SU-DHL-6 (cell line): ENCODE measurements around the gene TMEM63B.
"Not testable (repeated sequence)": the region's sequence is repeated elsewhere in the genome, so short reads cannot be mapped to it uniquely, and the experiment has no call there.

Source experiments
- H2AFZ ChIP-seq: fragments of 200-600 bp; sonication (generic); 2 replicates; pipeline ENCODE4 v1.6.1; 2014; ENCODE audit warnings: low read depth, mild to moderate bottlenecking, moderate library complexity, mixed read lengths, antibody characterized with exemption, low read length; ENCODE audit not compliant: severe bottlenecking
- H3F3A ChIP-seq: fragments of 200-600 bp; shearing (Covaris generic); 2 replicates; pipeline ENCODE4 v1.6.0; 2016; ENCODE audit warnings: antibody characterized with exemption, mild to moderate bottlenecking; ENCODE audit not compliant: insufficient read depth
- H3K27ac ChIP-seq: fragments of 200-600 bp; sonication (generic); 2 replicates; pipeline ENCODE4 v1.5.1; 2016; ENCODE audit warnings: low read depth, mild to moderate bottlenecking, low read length, moderate library complexity, mixed read lengths
- H3K27me3 ChIP-seq: fragments of 200-600 bp; sonication (generic), shearing (Covaris generic); 2 replicates; pipeline ENCODE4 v1.6.0; 2014; ENCODE audit warnings: mild to moderate bottlenecking, low read length
- H3K36me3 ChIP-seq: fragments of 200-600 bp; sonication (generic); 2 replicates; pipeline ENCODE4 v1.6.1; 2014; ENCODE audit warnings: mild to moderate bottlenecking, low read length, mixed read lengths
- H3K4me2 ChIP-seq: fragments of 300-600, 200-600 bp; shearing (Covaris generic), sonication (generic); 2 replicates; pipeline ENCODE4 v1.6.0; 2014; ENCODE audit warnings: low read length, low read depth, mild to moderate bottlenecking; ENCODE audit not compliant: poor library complexity, severe bottlenecking
- H3K4me3 ChIP-seq: fragments of 200-600 bp; sonication (generic); 2 replicates; pipeline ENCODE4 v1.5.1; 2014; ENCODE audit warnings: antibody characterized with exemption, low read length, mild to moderate bottlenecking, mixed read lengths; ENCODE audit not compliant: insufficient read depth, poor library complexity, severe bottlenecking
- H3K79me2 ChIP-seq: fragments of 200-600 bp; sonication (generic); 2 replicates; pipeline ENCODE4 v1.6.1; 2014; ENCODE audit warnings: mild to moderate bottlenecking, low read length, moderate library complexity; ENCODE audit not compliant: insufficient read depth
- H3K9ac ChIP-seq: fragments of 200-600 bp; sonication (generic); 2 replicates; pipeline ENCODE4 v1.7.0; 2014; ENCODE audit warnings: mild to moderate bottlenecking, low read length
- H3K9me2 ChIP-seq: fragments of 200-600 bp; sonication (generic); replicated peaks from 2 replicates; pipeline ENCODE4 v1.6.1; 2014; ENCODE audit warnings: low read length; ENCODE audit not compliant: insufficient read depth
- H3K9me3 ChIP-seq: fragments of 200-600 bp; sonication (generic); 2 replicates; pipeline ENCODE4 v1.6.1; 2014; ENCODE audit warnings: low read length, mixed read lengths; ENCODE audit not compliant: insufficient read depth
- H4K20me1 ChIP-seq: fragments of 200-600 bp; sonication (generic); 2 replicates; pipeline ENCODE4 v1.6.1; 2014; ENCODE audit warnings: low read depth, mild to moderate bottlenecking, antibody characterized with exemption, low read length, moderate library complexity, mixed read lengths
- CTCF ChIP-seq: fragments of 200-600 bp; sonication (generic); IDR thresholded peaks from one replicate; pipeline ENCODE4 v1.5.1; 2017; ENCODE audit warnings: antibody characterized with exemption, mild to moderate bottlenecking, low read length, moderate library complexity; ENCODE audit not compliant: insufficient read depth, poor library complexity, severe bottlenecking
- EZH2phosphoT487 ChIP-seq: fragments of 200-600 bp; sonication (generic), shearing (Covaris generic); conservative IDR thresholded peaks from 2 replicates; pipeline ENCODE4 v1.6.1; 2018; ENCODE audit warnings: mild to moderate bottlenecking, antibody characterized with exemption, low read length, moderate library complexity, mixed read lengths

The TMEM63B gene

GRCh38 chr6:44087623-44088022 is 39.7 kb upstream of the TMEM63B start:
- no peaks in the 10 kb centered on the region for H3F3A ChIP-seq
- TF ChIP-seq EZH2phosphoT487 (no peak), CTCF (no peak)
- no peak overlapping the region for H3K4me3 ChIP-seq
- no peaks in the 10 kb centered on the region for H3K27me3 ChIP-seq
- H3K9me2 ChIP-seq = no peaks in the 10 kb centered on the region
- H3K27ac ChIP-seq = no peak overlapping the region
- H3K4me2 ChIP-seq = no peak overlapping the region
- H2AFZ ChIP-seq = no peak overlapping the region
- H4K20me1 ChIP-seq = no peaks in the 10 kb centered on the region
- H3K9ac ChIP-seq = no peak overlapping the region
- H3K79me2 ChIP-seq = no peaks in the 10 kb centered on the region
- no peaks in the 10 kb centered on the region for H3K9me3 ChIP-seq
- H3K36me3 ChIP-seq = no peaks in the 10 kb centered on the region

DNA sequence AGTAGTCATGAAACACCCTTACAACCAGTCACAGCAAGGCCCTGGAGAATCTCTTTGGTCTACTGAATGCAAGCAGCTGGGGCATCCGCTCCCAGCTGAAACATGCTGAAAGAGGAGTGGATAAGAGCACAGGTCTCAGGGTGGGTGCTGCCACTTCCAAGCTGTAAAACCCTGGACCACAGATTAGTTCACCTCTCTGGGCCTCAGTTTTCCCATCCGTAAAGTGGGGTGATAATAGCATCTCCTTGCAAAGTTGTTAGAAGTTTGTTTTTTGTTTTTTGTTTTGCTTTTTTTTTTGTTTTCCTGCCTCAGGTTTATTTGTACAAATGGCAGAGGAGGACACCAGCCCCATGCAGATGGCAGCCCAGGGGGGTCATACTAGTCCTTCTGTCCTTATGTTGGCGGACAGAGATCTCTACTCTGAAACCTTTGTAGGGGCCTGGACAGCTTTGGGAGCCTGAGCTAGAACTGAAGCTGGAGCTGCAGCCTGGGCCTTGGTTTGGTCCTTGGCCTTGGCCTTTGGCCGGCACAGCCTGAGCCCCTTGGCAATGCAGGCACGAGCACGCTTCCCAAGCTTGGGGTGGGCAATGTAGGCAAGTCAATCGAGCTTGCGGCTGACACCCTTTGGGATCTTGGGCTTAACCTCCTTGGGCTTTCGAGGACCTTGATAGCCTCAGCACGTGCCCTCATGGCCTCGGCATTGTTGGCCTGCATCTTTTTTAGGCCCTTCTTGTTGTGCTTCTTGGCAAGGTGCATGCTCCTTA is 38.3 kb upstream of the TMEM63B start:
- Histone ChIP-seq H3K27ac (no peak overlapping the region), H3K36me3 (no peaks in the 10 kb centered on the region; the same call in 1 of the 2 replicates), H4K20me1 (no peaks in the 10 kb centered on the region), H2AFZ (no peak overlapping the region), H3K9me2 (no peaks in the 10 kb centered on the region), H3K9me3 (no peaks in the 10 kb centered on the region), H3F3A (no peaks in the 10 kb centered on the region), H3K9ac (no peak overlapping the region), H3K4me3 (no peak overlapping the region), H3K4me2 (no peak overlapping the region), H3K27me3 (no peaks in the 10 kb centered on the region), H3K79me2 (no peaks in the 10 kb centered on the region)
- TF ChIP-seq CTCF (no peak), EZH2phosphoT487 (no peak)

DNA sequence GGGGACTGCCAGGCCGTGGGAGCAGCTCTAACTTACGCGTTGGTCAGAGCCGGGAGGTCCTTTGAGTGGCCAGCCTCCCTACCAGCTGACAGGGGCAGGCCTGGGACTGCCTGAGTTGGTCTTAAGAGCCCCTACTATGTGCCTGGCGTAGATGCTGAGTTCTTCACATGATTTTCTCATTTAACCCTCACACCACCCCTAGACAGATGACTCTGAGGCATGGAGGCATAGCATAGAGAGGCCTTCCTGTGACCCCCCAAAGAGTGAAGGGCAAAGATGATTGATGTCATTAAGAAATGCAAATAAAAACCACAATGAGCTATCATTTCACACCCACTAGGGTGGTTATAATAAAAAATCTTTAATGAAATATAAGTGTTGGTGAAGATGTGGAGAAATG is 36.9 kb upstream of the TMEM63B start:
- no peak overlapping the region for H3K9ac ChIP-seq
- no peaks in the 10 kb centered on the region for H3K9me2 ChIP-seq
- TF ChIP-seq CTCF (no peak), EZH2phosphoT487 (no peak)
- no peaks in the 10 kb centered on the region for H3K79me2 ChIP-seq
- no peaks in the 10 kb centered on the region for H4K20me1 ChIP-seq
- H2AFZ ChIP-seq = no peak overlapping the region
- H3K4me3 ChIP-seq = no peak overlapping the region
- H3K4me2 ChIP-seq = no peak overlapping the region
- no peaks in the 10 kb centered on the region for H3F3A ChIP-seq
- H3K36me3 ChIP-seq = no peaks in the 10 kb centered on the region; the same call in 1 of the 2 replicates
- H3K9me3 ChIP-seq = no peaks in the 10 kb centered on the region
- no peak overlapping the region for H3K27ac ChIP-seq
- no peaks in the 10 kb centered on the region for H3K27me3 ChIP-seq

DNA sequence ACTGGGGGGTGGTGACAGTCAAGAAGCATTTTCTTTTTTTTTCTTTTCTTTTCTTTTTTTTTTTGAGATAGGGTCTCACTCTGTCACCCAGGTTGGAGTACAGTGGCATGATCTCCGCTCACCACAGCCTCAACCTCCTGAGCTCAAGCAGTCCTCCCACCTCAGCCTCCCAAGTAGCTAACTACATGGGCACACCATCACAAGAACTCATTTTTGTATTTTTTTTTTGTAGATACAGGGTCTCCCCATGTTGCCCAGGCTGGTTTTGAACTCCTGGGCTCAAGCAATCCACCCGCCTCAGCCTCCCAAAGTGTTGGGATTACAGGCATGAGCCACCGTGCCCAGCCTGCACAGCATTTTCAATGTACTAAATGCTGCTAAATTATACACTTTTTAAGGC is 36.0 kb upstream of the TMEM63B start:
- H3F3A ChIP-seq, H3K27me3 ChIP-seq, H3K9ac ChIP-seq, H4K20me1 ChIP-seq, H3K9me2 ChIP-seq, H3K79me2 ChIP-seq, H2AFZ ChIP-seq, H3K27ac ChIP-seq, H3K4me2 ChIP-seq, H3K9me3 ChIP-seq, H3K4me3 ChIP-seq, H3K36me3 ChIP-seq: not testable (repeated sequence)
